OCI-M1 (cell line): ENCODE measurements around the gene OTOG.

Experiments
- DNase-seq: peaks from one replicate; lab custom pipeline; 2025; lab: John Stamatoyannopoulos, UW

OTOG gene

GRCh38 chr11:17540807-17541206, 6.3 kb upstream of the OTOG start:
- DNase-seq, result no peak

- DNase-seq, result no peak
Observed at GRCh38 chr11:17541330-17541885, 5.7 kb upstream of the OTOG start.

DNA sequence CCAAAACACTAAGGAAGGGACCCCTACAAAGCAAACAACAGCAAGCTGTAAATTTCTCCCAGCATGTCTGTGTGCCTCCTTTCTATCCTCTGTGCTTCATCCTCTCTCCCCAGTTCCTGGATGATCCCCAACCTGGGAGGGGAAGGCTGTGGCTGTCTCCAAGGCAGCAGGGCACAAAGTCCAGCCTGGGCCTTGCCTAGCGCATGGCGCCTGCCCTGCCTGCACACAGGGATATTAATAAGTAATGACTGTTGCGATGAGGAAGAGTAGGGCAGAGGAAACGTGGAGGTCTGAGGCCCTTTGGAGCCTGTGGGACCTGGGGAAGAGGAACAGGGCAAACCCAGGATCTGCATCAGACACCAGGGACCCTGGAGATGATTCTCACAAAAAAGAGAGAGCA, 4.8 kb upstream of the OTOG start:
- no peak for DNase-seq

DNA sequence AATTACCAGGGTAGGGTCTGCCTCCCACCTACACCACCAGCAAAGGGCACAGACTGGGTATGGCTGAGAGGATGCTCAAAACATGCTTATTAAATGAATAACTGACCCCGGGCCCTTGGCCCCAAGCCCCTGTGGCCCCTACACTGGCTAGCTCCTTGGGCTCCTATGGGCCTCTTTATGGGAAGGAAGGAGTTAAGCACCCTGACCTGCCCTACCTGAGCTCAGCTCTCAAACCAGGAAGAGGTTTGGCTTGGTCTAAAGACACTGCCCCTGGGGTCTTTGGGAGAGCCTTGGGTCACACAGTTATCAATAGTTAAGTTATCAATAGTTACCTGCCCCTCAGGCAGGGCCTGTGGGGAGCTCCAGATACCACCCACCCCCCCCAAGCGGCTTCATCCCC, 4.0 kb upstream of the OTOG start:
- DNase-seq, result no peak

GRCh38 chr11:17543574-17544180, 3.4 kb upstream of the OTOG start:
- no peak for DNase-seq

GRCh38 chr11:17544181-17544622, 2.9 kb upstream of the OTOG start, which contains the start of gene USH1C:
USH1C (minus strand) TSS chr11:17544416; CDS start chr11:17544307, 109 bp downstream.
- DNase-seq, result peak; percentile 8

DNA sequence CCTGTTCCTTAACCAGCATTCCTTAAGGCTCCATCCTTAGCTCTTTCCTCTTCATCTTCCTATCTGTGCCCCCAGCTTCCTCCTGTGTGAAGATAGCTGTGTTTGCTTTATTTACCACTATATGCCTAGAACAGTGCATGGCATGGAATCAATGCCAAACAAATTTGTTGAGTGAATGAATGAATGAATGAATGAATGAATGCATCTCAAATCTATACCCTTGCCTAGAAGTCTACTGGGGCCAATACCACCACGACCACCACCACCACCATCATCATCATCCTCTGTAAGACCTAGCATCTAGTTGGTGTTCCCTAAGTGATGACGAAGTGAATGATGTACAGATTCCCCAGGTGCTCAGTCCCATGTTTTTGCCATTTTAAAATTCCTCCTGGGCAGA, 819 bp upstream of the OTOG start:
- no peak for DNase-seq

DNA sequence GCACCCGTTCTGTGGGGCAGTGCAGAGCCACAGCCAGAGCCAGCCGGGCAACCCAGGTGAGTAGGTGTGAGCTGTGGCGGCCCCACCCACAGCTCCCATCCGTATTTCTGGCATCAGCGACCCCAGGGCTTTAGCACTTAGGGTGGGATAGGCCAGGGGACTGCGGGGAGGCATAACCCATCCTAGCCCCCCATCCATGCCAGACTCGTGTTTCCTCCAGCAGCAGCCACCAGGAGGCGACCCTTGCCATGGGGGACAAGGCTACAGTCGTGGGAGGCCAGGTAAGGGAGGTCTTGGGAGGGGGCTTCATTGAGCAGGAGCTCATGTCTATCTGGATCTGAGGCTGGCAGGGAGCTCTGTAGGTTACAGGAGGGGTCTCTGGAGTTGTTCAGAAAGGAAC, 873 bp downstream of the OTOG start:
- no peak for DNase-seq

DNA sequence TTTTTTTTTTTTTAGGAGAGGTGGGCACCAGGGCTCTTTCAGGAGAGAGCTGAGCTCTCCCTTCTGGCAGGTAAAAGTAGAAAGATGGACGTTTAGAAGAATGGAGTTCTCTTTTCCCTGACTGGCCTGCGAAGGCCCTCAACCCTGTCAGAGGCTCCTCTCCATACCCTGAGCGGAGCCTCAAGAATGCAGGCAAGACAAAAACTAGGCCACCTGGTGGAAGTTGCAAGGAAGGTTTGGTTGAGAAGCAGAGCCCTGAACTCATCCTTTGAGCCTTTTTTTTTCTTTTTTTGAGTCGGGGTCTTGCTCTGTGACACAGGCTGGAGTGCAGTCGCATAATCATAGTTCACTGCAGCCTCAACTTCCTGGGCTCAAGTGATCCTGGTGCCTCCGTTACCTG, 1.4 kb downstream of the OTOG start:
- no peak for DNase-seq

- DNase-seq, result no peak
Observed at GRCh38 chr11:17550450-17551346, 3.6 kb downstream of the OTOG start.

DNA sequence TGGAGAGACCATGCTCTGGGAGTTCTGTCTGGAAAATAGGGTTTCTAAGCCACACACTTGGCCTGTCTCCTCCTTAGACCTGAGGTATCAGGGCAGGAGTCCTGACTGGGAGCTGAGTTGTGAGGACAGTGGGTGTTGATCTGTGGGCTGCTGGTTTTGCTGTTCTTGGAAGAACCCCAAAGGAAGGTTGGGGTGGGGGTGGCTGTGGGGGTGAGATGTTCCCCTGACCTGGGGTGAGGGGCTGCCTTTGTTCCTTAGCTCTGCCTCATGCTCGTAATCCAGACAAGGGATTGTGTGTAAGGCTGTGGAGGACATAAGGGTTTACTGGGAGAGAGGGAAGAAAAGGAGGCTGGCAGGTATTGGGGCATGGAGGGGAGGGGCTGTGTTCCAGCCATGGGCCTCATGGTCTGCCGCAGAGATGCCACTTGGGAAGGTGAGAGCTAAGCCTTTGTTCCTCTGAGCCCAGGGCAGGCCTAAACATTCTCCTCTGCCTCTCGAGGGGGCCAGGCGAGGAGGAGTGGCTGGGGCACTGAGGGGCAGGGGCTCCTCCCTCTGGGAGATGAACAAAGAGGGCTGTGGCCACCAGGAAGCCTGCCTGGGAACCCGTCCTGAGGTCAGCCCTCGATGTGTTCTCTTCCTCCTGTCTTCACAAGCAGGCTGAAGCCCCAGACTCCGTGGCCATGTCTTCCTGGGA, 4.4 kb downstream of the OTOG start:
- DNase-seq, result no peak

- DNase-seq, result no peak
Observed at GRCh38 chr11:17552041-17552355, 4.9 kb downstream of the OTOG start.

DNA sequence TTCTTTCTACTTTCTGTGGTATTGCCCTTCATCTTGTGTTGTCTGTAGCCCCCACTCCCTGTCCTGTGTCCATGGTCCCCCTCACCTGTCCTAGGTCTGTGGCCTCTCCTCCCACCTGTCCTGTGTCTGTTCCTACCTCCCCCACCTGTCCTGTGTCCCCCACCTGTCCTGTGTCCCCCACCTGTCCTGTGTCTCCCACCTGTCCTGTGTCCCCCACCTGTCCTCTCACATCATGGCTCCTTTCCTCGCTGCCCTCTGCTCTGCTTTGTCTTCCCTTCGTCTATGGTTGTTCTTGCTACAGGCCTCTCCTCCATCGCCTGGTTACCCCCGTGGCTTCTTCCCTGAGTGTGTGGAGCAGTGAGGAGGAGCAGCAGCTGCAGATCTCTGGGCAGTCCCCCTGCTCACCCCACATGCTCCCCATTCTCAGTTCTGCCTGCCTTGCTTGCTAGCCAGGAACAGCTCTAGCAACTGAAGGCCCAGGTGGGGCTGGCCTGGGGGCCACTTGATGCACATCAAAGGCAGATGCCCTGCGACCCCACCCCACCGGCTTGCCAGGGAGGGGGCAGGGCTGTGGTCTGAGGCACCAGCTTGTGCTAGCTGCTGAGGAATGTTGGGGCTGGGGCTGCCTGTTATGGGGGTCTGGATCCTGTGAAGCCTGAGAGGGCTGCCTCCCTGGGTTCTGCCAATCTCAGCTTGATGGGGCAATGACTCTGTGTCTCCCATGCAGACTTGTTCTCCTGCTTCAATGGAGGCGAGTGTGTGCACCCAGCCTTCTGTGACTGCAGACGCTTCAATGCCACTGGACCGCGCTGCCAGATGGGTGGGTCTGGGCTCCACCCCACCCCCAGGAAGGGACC, 5.6 kb downstream of the OTOG start:
- no peak for DNase-seq

DNA sequence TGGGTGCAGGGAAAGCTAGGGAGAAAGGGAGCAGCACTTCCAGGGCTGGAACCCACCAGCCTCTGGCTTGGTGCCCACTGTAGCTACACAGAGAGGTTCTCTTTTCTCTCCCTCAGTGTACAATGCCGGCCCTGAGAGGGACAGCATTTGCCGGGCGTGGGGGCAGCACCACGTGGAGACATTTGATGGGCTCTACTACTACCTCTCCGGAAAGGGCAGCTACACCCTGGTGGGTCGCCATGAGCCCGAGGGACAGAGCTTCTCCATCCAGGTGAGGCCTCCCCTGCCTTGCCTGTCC, 6.1 kb downstream of the OTOG start:
- DNase-seq, result no peak

GRCh38 chr11:17554487-17554886, 7.4 kb downstream of the OTOG start:
- no peak for DNase-seq

- no peak for DNase-seq
Observed at GRCh38 chr11:17556999-17557398, 9.9 kb downstream of the OTOG start.

- DNase-seq, result no peak
Observed at GRCh38 chr11:17558025-17558780, 11.1 kb downstream of the OTOG start.

DNA sequence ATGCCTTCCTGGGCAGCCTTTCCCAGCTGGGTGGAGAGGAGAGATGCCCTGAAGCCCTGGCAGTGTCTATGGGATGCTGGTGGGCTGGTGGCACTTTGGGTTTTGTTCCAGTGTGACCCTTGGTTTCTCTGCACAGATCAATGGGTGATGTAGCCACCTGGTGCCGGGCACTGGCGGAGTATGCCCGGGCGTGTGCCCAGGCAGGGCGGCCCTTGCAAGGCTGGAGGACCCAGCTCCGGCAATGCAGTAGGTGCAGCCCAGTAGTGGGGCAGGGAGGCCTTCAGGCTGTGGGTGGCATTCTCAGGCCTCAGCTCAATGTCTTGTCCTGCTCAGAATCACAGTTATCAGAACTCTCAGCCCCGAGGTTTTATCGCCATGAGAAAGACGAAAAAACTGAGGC, 11.9 kb downstream of the OTOG start:
- no peak for DNase-seq

- no peak for DNase-seq
Observed at GRCh38 chr11:17559341-17560087, 12.5 kb downstream of the OTOG start.

- DNase-seq, result no peak
Observed at GRCh38 chr11:17560281-17561110, 13.4 kb downstream of the OTOG start.
